IMR-90 (cell line): ENCODE measurements around the gene USP16.

Experiments
- POLR2A ChIP-seq: IDR thresholded peaks from 2 replicates; pipeline ENCODE4 v1.6.1; 2012; ENCODE audit warnings: mild to moderate bottlenecking, low read depth, low read length
- RFX5 ChIP-seq: IDR thresholded peaks from 2 replicates; pipeline ENCODE4 v1.8.0; 2012; ENCODE audit warnings: low read depth, mild to moderate bottlenecking, low read length, moderate library complexity
- TF ChIP-seq, protein P1 (sequence below): conservative IDR thresholded peaks from 2 replicates; pipeline ENCODE4 v1.5.1; 2012; ENCODE audit warnings: mild to moderate bottlenecking, low read depth, low read length, improper control_type of control experiment

GRCh38 chr21:29098156-29098555 lies 73.7 kb downstream of the USP16 start:
- TF ChIP-seq POLR2A (no peak), RFX5 (no peak)
- TF ChIP-seq, protein P1, sequence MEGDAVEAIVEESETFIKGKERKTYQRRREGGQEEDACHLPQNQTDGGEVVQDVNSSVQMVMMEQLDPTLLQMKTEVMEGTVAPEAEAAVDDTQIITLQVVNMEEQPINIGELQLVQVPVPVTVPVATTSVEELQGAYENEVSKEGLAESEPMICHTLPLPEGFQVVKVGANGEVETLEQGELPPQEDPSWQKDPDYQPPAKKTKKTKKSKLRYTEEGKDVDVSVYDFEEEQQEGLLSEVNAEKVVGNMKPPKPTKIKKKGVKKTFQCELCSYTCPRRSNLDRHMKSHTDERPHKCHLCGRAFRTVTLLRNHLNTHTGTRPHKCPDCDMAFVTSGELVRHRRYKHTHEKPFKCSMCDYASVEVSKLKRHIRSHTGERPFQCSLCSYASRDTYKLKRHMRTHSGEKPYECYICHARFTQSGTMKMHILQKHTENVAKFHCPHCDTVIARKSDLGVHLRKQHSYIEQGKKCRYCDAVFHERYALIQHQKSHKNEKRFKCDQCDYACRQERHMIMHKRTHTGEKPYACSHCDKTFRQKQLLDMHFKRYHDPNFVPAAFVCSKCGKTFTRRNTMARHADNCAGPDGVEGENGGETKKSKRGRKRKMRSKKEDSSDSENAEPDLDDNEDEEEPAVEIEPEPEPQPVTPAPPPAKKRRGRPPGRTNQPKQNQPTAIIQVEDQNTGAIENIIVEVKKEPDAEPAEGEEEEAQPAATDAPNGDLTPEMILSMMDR: no peak
